ENCODE results near the gene SLC26A2. TPM values are rescaled to one million over a fixed set of nuclear protein-coding genes. Genes with fewer than 3 reads are reported as not detected.
A peak's percentile ranks its signal among the peaks of the same experiment; 100 is the strongest.

The SLC26A2 gene
- total and polyA plus RNA-seq, 10 of the 15 experiments (the other 5 are each of a cell fraction or from before 2014, with no cell fraction given), result 1.7 to 6.4 (median 4.2) TPM

DNA sequence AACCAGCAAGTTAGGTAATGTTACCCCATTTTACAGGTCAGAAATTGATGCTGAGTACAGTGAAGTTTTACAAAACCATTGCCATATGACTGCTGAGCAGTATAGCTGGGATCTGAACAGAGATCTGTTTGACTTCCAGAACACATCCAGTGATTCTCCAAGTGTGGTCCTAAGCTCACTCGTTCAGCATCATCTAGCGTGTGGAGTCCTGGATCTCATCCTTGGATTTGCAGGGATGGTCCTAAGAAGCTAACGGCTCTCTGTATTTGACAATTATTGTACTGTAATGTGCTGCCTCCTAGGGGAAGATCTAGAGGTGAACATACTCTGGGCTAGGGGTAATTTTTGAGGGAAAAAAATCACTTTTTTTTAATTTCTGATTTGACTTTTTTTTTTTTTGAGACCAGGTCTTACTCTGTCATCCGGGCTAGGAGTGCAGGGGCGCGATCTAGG, 1.4 kb downstream of the SLC26A2 start:
- intact Hi-C loops (cut with micrococcal nuclease; ENCODE audit: unreplicated experiment), result loop anchor here (2.0 to 10.0 kb wide), 2 partner anchors 39 to 227 kb away; partner anchors contain the start of genes HMGXB3, PPARGC1B and TIGD6
- POLR2A ChIA-PET, result interaction anchor here (0.5 to 0.8 kb wide), 2 partner anchors 101 to 115 kb away, joined by 4 read pairs; no protein-coding TSS in a partner anchor
- no peaks in the 10 kb centered on the region for H4K20me1 ChIP-seq (ENCODE audit: control insufficient read depth, insufficient read depth)
- peaks cover 12% of the 10 kb centered on the region for H3K4me1 ChIP-seq (ENCODE audit: control insufficient read depth, insufficient read depth, low read length)
- ATAC-seq (no peak), DNase-seq (ENCODE audit: low read depth, low spot score) (no peak), FAIRE-seq (peak; percentile 44)
- no peaks in the 10 kb centered on the region for H3K36me3 ChIP-seq (ENCODE audit: control insufficient read depth in 2 of 2, insufficient read depth in 2 of 2, low read length in 1 of 2)
- H2AFZ ChIP-seq (ENCODE audit: control insufficient read depth, low read depth, low read length), result no peak overlapping the region
- 87% methylated on average over 6 of the region's 6 CpGs for WGBS (ENCODE audit: insufficient coverage, insufficient replicate concordance, low lambda C conversion rate, missing lambda C conversion rate)
- H3K27me3 ChIP-seq (replicated peaks in 1 of 2; ENCODE audit: control insufficient read depth in 2 of 2, insufficient read depth in 2 of 2, low read length in 1 of 2), result no peaks in the 10 kb centered on the region
- H3K9me3 ChIP-seq (replicated peaks; ENCODE audit: control insufficient read depth, insufficient read depth, low read length), result no peaks in the 10 kb centered on the region
- in situ Hi-C loops (cut with MboI), result no loop called here
- H3K4me3 ChIP-seq, result no peak overlapping the region
- peak overlapping the region; percentile 2; the same call in 1 of the 2 replicates for H3K4me2 ChIP-seq (ENCODE audit: control insufficient read depth, insufficient read depth)
- SMC1A ChIA-PET (ENCODE audit: uncharacterized antibody, unreplicated experiment), result interaction anchor here (1.0 to 2.7 kb wide), 17 partner anchors 10 to 325 kb away, joined by 3 to 20 read pairs (median 5); partner anchors contain the start of gene TIGD6
- no peak overlapping the region for H3K27ac ChIP-seq (ENCODE audit: control insufficient read depth, insufficient read depth)
- H3K9ac ChIP-seq (ENCODE audit: control insufficient read depth, insufficient read depth, low read length), result no peak overlapping the region
- H3K79me2 ChIP-seq (ENCODE audit: control insufficient read depth, insufficient read depth, low read length), result no peaks in the 10 kb centered on the region
- CTCF ChIA-PET, result interaction anchor here (0.7 to 6.6 kb wide), 32 partner anchors 8 to 345 kb away, joined by 3 to 59 read pairs (median 4); no protein-coding TSS in a partner anchor
- RAD21 ChIA-PET (ENCODE audit: unreplicated experiment), result interaction anchor here (0.7 to 4.7 kb wide), 7 partner anchors 10 to 322 kb away, joined by 3 to 53 read pairs (median 3); no protein-coding TSS in a partner anchor
- BruUV-seq (replicated peaks), result no TSS peak
- TF ChIP-seq SMC3 (IDR thresholded peaks at IDR 0.05; ENCODE audit: borderline replicate concordance, low read length) (peak; percentile 13; the same call in 1 of the 2 replicates), ESRRA (IDR thresholded peaks at IDR 0.05; ENCODE audit: low read length) (no peak), NFYB (IDR thresholded peaks at IDR 0.05; ENCODE audit: insufficient read depth, low read depth, low read length) (no peak), POLR2AphosphoS2 (IDR thresholded peaks at IDR 0.05; ENCODE audit: low read depth, low read length) (no peak), FOS (IDR thresholded peaks at IDR 0.05; ENCODE audit: borderline replicate concordance, extremely low read depth, insufficient read length) (no peak), RAD21 (IDR thresholded peaks at IDR 0.05; ENCODE audit: insufficient read depth, low read depth, low read length) (peak; percentile 63), MEF2A (IDR thresholded peaks at IDR 0.05; ENCODE audit: insufficient read depth, low read depth, low read length) (no peak), PAX5 (IDR thresholded peaks at IDR 0.05; ENCODE audit: borderline replicate concordance, low read depth, low read length) (no peak), MYC (IDR thresholded peaks at IDR 0.05; ENCODE audit: insufficient read depth, insufficient read length, insufficient replicate concordance, low read length, severe bottlenecking) (no peak), FOXK2 (IDR thresholded peaks at IDR 0.05) (no peak)
- TF ChIP-seq, protein P1, sequence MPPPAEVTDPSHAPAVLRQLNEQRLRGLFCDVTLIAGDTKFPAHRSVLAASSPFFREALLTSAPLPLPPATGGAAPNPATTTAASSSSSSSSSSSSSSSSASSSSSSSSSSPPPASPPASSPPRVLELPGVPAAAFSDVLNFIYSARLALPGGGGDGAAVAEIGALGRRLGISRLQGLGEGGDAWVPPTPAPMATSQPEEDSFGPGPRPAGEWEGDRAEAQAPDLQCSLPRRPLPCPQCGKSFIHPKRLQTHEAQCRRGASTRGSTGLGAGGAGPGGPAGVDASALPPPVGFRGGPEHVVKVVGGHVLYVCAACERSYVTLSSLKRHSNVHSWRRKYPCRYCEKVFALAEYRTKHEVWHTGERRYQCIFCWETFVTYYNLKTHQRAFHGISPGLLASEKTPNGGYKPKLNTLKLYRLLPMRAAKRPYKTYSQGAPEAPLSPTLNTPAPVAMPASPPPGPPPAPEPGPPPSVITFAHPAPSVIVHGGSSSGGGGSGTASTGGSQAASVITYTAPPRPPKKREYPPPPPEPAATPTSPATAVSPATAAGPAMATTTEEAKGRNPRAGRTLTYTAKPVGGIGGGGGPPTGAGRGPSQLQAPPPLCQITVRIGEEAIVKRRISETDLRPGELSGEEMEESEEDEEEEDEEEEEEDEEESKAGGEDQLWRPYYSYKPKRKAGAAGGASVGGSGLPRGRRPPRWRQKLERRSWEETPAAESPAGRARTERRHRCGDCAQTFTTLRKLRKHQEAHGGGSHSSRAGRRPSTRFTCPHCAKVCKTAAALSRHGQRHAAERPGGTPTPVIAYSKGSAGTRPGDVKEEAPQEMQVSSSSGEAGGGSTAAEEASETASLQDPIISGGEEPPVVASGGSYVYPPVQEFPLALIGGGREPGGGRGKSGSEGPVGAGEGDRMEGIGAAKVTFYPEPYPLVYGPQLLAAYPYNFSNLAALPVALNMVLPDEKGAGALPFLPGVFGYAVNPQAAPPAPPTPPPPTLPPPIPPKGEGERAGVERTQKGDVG (CRISPR knock-in tag; IDR thresholded peaks at IDR 0.05), result no peak
- TF ChIP-seq, protein P2, sequence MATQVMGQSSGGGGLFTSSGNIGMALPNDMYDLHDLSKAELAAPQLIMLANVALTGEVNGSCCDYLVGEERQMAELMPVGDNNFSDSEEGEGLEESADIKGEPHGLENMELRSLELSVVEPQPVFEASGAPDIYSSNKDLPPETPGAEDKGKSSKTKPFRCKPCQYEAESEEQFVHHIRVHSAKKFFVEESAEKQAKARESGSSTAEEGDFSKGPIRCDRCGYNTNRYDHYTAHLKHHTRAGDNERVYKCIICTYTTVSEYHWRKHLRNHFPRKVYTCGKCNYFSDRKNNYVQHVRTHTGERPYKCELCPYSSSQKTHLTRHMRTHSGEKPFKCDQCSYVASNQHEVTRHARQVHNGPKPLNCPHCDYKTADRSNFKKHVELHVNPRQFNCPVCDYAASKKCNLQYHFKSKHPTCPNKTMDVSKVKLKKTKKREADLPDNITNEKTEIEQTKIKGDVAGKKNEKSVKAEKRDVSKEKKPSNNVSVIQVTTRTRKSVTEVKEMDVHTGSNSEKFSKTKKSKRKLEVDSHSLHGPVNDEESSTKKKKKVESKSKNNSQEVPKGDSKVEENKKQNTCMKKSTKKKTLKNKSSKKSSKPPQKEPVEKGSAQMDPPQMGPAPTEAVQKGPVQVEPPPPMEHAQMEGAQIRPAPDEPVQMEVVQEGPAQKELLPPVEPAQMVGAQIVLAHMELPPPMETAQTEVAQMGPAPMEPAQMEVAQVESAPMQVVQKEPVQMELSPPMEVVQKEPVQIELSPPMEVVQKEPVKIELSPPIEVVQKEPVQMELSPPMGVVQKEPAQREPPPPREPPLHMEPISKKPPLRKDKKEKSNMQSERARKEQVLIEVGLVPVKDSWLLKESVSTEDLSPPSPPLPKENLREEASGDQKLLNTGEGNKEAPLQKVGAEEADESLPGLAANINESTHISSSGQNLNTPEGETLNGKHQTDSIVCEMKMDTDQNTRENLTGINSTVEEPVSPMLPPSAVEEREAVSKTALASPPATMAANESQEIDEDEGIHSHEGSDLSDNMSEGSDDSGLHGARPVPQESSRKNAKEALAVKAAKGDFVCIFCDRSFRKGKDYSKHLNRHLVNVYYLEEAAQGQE (IDR thresholded peaks at IDR 0.05; ENCODE audit: low read depth, low read length), result no peak
- TF ChIP-seq, protein P3, sequence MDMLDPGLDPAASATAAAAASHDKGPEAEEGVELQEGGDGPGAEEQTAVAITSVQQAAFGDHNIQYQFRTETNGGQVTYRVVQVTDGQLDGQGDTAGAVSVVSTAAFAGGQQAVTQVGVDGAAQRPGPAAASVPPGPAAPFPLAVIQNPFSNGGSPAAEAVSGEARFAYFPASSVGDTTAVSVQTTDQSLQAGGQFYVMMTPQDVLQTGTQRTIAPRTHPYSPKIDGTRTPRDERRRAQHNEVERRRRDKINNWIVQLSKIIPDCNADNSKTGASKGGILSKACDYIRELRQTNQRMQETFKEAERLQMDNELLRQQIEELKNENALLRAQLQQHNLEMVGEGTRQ (IDR thresholded peaks at IDR 0.05; ENCODE audit: borderline replicate concordance, low read depth, low read length), result no peak
- TF ChIP-seq, protein P4, sequence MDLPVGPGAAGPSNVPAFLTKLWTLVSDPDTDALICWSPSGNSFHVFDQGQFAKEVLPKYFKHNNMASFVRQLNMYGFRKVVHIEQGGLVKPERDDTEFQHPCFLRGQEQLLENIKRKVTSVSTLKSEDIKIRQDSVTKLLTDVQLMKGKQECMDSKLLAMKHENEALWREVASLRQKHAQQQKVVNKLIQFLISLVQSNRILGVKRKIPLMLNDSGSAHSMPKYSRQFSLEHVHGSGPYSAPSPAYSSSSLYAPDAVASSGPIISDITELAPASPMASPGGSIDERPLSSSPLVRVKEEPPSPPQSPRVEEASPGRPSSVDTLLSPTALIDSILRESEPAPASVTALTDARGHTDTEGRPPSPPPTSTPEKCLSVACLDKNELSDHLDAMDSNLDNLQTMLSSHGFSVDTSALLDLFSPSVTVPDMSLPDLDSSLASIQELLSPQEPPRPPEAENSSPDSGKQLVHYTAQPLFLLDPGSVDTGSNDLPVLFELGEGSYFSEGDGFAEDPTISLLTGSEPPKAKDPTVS (IDR thresholded peaks at IDR 0.05; ENCODE audit: low read depth, low read length), result no peak
